HG03039 (cell line): ENCODE data around the gene TMEM158.

Source experiments
- ATAC-seq: cut with Tn5 transposase; IDR thresholded peaks from one replicate; pipeline ENCODE4 v1.9.1; 2021; ENCODE audit warnings: mild to moderate bottlenecking, moderate library complexity; ENCODE audit not compliant: unreplicated experiment

The TMEM158 gene

DNA sequence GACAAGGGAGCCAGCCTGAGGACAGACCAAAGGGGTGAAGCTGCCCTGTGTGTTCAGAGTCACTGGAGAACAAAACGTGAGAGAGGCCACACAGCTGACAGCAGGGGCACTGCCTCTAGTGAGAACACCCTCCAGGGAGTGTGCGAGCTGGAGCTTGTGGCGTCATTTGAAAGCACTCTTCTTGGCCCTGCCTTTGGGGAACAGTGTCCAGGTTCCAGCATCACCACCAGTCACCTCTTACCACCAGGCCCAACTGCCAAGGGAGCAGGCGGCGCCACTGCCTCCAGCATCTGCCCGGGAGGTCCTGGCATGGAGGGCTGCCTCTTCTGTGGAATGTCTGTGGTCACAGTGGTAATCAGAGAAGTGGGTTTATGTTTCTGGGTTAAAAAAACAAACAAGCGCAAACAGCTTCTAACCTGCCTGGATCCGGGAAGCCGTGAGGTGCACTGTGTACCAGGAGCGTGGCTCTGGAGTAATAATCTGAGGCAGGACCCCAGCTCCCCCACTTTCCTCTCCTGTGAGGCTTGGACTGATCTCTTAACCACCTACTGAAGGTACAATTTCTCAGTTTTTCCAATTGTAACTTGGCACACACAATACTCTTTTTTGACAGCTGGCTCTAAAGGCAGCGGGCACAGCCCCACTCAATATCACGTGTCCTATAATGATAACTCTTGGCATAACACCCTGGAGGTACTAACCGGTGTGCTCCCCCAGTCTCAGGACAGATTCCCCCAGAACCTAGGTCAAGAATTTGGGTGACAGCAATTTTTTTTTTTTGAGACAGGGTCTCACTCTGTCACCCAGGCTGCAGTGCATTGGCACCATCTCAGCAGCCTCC, 47.7 kb downstream of the TMEM158 start:
- no peak for ATAC-seq

GRCh38 chr3:45176912-45177311, 49.2 kb downstream of the TMEM158 start:
- no peak for ATAC-seq
